HG03342 (cell line): ENCODE measurements around the gene PLP2.

Source experiments
- ATAC-seq: cut with Tn5 transposase; IDR thresholded peaks from one replicate; pipeline ENCODE4 v1.9.1; 2021; ENCODE audit warnings: mild to moderate bottlenecking, moderate library complexity; ENCODE audit not compliant: unreplicated experiment

Gene PLP2

GRCh38 chrX:49208399-49208798, 36.7 kb downstream of the PLP2 start:
- no peak for ATAC-seq

DNA sequence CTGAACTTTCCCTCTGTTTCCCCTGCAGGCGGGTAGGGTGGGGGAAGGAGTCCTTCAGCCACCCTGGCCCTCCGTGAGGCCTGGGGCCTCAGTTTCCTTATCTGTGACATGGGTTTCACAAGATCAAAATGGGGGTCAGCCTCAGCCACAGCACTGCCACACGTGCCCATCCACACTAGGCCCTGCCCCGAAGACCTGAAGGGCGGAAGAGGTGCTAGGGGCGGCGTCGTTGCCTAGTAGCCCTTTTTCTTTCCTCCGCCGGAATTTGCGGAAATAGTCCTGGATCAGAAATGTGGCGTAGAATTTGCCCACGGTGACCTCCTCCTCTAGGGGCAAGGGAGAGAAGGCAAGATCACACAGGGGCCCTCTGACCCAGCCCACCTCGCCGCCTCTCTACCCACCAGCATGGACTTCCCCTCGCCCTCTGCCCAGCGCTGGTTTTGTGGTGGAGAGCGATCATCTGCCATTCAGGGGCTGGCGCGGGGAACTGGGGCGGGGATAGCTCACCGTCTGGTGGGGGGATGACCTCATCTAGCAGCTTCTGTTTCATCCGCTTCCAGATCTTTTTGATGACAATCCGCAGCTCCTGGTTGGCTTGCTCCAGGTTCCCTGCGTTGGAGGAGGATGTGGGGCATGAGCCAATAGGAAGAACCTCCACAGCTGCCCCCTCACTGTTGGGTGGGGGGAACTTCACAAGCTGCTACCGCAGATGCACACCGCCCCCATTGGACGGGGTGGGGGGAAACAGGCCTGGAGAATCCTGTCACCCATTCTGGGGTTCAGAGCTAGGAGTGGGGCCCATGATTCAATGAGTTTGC, 37.9 kb downstream of the PLP2 start:
- no peak for ATAC-seq

DNA sequence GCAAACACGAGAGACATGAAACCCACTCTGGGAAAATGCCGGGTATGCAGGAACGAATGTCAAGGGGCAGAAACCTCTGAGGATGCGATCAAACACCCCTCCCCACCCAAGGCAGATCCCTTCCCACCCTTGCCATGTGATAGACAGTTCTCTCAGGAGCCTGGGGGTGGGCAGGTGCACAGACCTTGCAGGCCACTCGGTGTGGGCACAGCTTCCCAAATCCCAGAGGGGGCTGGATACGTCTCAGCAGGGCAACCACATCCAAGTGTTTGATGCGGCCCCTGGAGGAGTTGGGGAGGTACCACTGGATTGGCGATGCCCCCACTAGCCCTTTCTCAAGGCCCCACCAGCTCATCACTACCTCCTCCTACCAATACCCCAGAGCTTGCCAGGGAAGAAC, 38.7 kb downstream of the PLP2 start:
- no peak for ATAC-seq

- ATAC-seq: no peak
Observed at GRCh38 chrX:49211074-49211473, 39.4 kb downstream of the PLP2 start.

DNA sequence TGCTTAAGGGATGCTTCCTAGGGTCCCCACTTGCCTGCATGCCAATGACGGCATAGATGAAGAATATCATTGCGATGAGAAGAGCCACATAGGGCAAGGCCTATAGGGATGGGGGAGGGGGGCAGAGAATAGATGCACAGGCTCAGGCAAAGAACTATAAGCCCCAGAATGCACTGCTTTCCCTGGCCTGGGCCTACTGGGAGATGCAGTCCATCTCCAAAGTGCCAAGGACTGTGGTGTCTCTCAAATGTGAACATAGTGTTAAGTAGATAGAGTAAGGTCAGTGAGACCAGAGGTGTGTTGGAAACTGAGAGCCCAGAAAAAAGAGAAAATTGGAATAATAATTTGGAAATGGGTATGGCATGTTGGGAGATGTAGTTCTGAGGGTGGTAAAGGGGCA, 40.5 kb downstream of the PLP2 start:
- ATAC-seq: no peak

DNA sequence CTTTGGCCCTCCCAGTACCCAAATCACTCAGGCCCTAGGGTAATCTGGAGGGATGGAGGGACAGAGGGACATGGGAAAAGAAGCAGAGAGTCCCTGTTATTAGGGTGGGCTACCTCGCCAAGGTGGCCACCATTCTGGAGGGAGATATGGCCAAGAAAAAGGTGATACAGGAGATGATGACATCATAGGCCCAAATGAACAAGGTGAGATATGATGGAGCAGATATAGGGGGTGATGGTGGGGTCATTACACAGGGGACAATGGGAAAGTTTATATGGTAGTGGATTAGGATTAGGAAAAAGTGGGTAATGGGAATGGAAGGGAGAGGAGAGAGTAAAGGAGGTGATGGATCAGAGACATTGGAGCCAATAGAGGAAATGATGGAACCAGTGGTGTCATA, 41.2 kb downstream of the PLP2 start:
- no peak for ATAC-seq

- no peak for ATAC-seq
Observed at GRCh38 chrX:49214416-49214815, 42.7 kb downstream of the PLP2 start.

GRCh38 chrX:49214996-49215526, 43.4 kb downstream of the PLP2 start:
- no peak for ATAC-seq

GRCh38 chrX:49220100-49220499, 48.4 kb downstream of the PLP2 start:
- ATAC-seq: no peak

DNA sequence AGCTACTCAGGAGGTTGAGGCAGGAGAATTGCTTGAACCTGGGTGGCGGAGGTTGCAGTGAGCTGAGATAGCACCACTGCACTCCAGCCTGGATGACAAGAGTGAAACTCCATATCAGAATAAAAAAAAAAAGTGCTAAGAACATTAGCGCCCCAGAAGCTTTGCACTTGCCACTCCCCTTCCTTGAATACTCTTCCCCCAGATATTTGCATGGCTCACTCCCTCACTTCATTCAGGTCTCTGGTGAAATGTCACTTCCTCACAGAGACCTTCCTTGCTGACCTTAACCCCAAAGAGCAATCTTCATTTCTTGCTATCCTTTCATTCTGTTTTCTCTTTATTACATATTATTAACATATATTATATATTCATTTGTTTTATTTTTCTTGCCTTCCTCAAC, 50.2 kb downstream of the PLP2 start:
- ATAC-seq: no peak
